PC-9 (cell line): ENCODE measurements around the gene HSD17B2. TPM values are rescaled to one million over a fixed set of nuclear protein-coding genes. Genes with fewer than 3 reads are reported as not detected.

ENCODE experiments used
- BruUV-seq: library from RNA; stranded (reverse); fragments of 400-500 nt; replicated peaks from 2 replicates; lab custom pipeline; 2021; lab: Mats Ljungman, UMichigan
- CTCF ChIA-PET: fragments of 300-600 bp; sonication (Branson Sonifier 250); formaldehyde crosslinking; loops from one replicate; lab custom pipeline; 2022; ENCODE audit warnings: antibody characterized with exemption; lab: Charles Lee
- POLR2A ChIA-PET: fragments of 300-600 bp; sonication (Branson Sonifier 250); formaldehyde crosslinking; loops from one replicate; lab custom pipeline; 2022; ENCODE audit warnings: antibody characterized with exemption; ENCODE audit not compliant: unreplicated experiment; lab: Charles Lee
- DNase-seq, 2 experiments: peaks; one replicate each; pipeline versions ENCODE4 v3.0.0 to v3.0.0-alpha.2; 2015 to 2022; ENCODE audit warnings: mixed read lengths in 1 of 2
- H2AFZ ChIP-seq: fragments of 200-600 bp; sonication (generic); 2 replicates; pipeline ENCODE4 v1.8.1; 2017; ENCODE audit warnings: antibody characterized with exemption
- H3F3A ChIP-seq: fragments of 200-600 bp; sonication (generic); 2 replicates; pipeline ENCODE4 v1.8.1; 2017; ENCODE audit warnings: antibody characterized with exemption, mild to moderate bottlenecking, low read depth; ENCODE audit not compliant: insufficient read depth
- H3K27ac ChIP-seq: fragments of 200-600 bp; sonication (generic); 2 replicates; pipeline ENCODE4 v1.6.1; 2016; ENCODE audit warnings: mixed run types
- H3K27me3 ChIP-seq: fragments of 200-600 bp; sonication (generic); 2 replicates; pipeline ENCODE4 v1.6.1; 2016; ENCODE audit warnings: low read depth, mixed run types; ENCODE audit not compliant: insufficient read depth
- H3K36me3 ChIP-seq: fragments of 200-600 bp; sonication (generic); 2 replicates; pipeline ENCODE4 v1.6.1; 2016; ENCODE audit warnings: low read depth, mixed run types
- H3K4me1 ChIP-seq: fragments of 200-600 bp; sonication (generic); replicated peaks from 2 replicates; pipeline ENCODE4 v1.6.1; 2016; ENCODE audit warnings: mixed run types; ENCODE audit not compliant: insufficient read depth
- H3K4me2 ChIP-seq: fragments of 200-600 bp; sonication (generic); 2 replicates; pipeline ENCODE4 v1.6.1; 2017; ENCODE audit warnings: mixed run types
- H3K4me3 ChIP-seq: fragments of 200-600 bp; sonication (generic); 2 replicates; pipeline ENCODE4 v1.6.1; 2016; ENCODE audit warnings: mixed run types
- H3K79me2 ChIP-seq: fragments of 200-600 bp; sonication (generic); 2 replicates; pipeline ENCODE4 v1.6.1; 2017; ENCODE audit warnings: low read depth, mixed run types
- H3K9me2 ChIP-seq: fragments of 200-600 bp; sonication (generic); 2 replicates; pipeline ENCODE4 v1.8.1; 2017; ENCODE audit warnings: mild to moderate bottlenecking; ENCODE audit not compliant: insufficient read depth
- H3K9me3 ChIP-seq: fragments of 200-600 bp; sonication (generic); 2 replicates; pipeline ENCODE4 v1.8.1; 2016; ENCODE audit warnings: low read depth; ENCODE audit not compliant: insufficient read depth
- H4K20me1 ChIP-seq: fragments of 200-600 bp; sonication (generic); 2 replicates; pipeline ENCODE4 v1.8.1; 2017; ENCODE audit not compliant: insufficient read depth
- CTCF ChIP-seq: fragments of 200-600 bp; sonication (generic); conservative IDR thresholded peaks from 2 replicates; pipeline ENCODE4 v1.6.1; 2017; ENCODE audit warnings: mixed run types, antibody characterized with exemption, mild to moderate bottlenecking, moderate library complexity
- EZH2 ChIP-seq: fragments of 200-600 bp; sonication (generic); IDR thresholded peaks from 2 replicates; pipeline ENCODE4 v1.8.0; 2017; ENCODE audit warnings: antibody characterized with exemption, low read depth
- intact Hi-C: fragments of 100-400 bp; cut with micrococcal nuclease; formaldehyde crosslinking; loops from one replicate; pipeline ENCODE4 v1.10.0; 2022; ENCODE audit not compliant: unreplicated experiment
- total RNA-seq: library from RNA; stranded (reverse); gene quantifications from 2 replicates; pipeline ENCODE4 v1.2.3, GENCODE V29; 2021

Gene HSD17B2
- total RNA-seq, 1 experiment from 2014 or later: not detected

- H3K36me3 ChIP-seq: no peaks in the 10 kb centered on the region
- intact Hi-C loops: no loop called here
- ChIA-PET POLR2A (no interaction called here), CTCF (no interaction called here)
- no peaks in the 10 kb centered on the region for H3K9me2 ChIP-seq
- H3K9me3 ChIP-seq: no peaks in the 10 kb centered on the region; the same call in 1 of the 2 replicates
- no peaks in the 10 kb centered on the region for H4K20me1 ChIP-seq
- no peak overlapping the region for H2AFZ ChIP-seq
- no peaks in the 10 kb centered on the region for H3K4me1 ChIP-seq
- no TSS peak for BruUV-seq
- H3K4me3 ChIP-seq: no peak overlapping the region
- no peaks in the 10 kb centered on the region for H3K79me2 ChIP-seq
- DNase-seq: no peak
- no peak overlapping the region for H3K27ac ChIP-seq
- TF ChIP-seq EZH2: no peak
- no peak for TF ChIP-seq CTCF
- H3K27me3 ChIP-seq: peaks cover 57% of the 10 kb centered on the region
- no peaks in the 10 kb centered on the region for H3F3A ChIP-seq
- no peak overlapping the region for H3K4me2 ChIP-seq
Observed at GRCh38 chr16:82041542-82041941, 6.5 kb downstream of the HSD17B2 start.

- Histone ChIP-seq H3K79me2 (no peaks in the 10 kb centered on the region), H3K27me3 (peaks cover 59% of the 10 kb centered on the region), H4K20me1 (no peaks in the 10 kb centered on the region), H3F3A (no peaks in the 10 kb centered on the region), H2AFZ (no peak overlapping the region), H3K27ac (no peak overlapping the region), H3K9me2 (no peaks in the 10 kb centered on the region), H3K4me2 (no peak overlapping the region), H3K4me1 (no peaks in the 10 kb centered on the region), H3K9me3 (no peaks in the 10 kb centered on the region; the same call in 1 of the 2 replicates), H3K36me3 (no peaks in the 10 kb centered on the region), H3K4me3 (no peak overlapping the region)
- no TSS peak for BruUV-seq
- no peak for TF ChIP-seq CTCF
- POLR2A ChIA-PET: no interaction called here
- CTCF ChIA-PET: no interaction called here
- intact Hi-C loops: no loop called here
- no peak for DNase-seq
Observed at GRCh38 chr16:82042144-82042543, 7.1 kb downstream of the HSD17B2 start.

- no TSS peak for BruUV-seq
- H2AFZ ChIP-seq: no peak overlapping the region
- H4K20me1 ChIP-seq: no peaks in the 10 kb centered on the region
- no peak for DNase-seq
- no peak overlapping the region for H3K27ac ChIP-seq
- no peak overlapping the region for H3K4me2 ChIP-seq
- H3K4me3 ChIP-seq: no peak overlapping the region
- no peaks in the 10 kb centered on the region for H3K79me2 ChIP-seq
- CTCF ChIA-PET: interaction anchor here (0.6 kb wide), 1 partner anchor 133 kb away, joined by 3 read pairs; no protein-coding TSS in a partner anchor
- no peaks in the 10 kb centered on the region for H3K36me3 ChIP-seq
- H3K27me3 ChIP-seq: peaks cover 65% of the 10 kb centered on the region
- intact Hi-C loops: no loop called here
- no peaks in the 10 kb centered on the region for H3K9me2 ChIP-seq
- no peaks in the 10 kb centered on the region for H3K4me1 ChIP-seq
- no peak for TF ChIP-seq EZH2
- TF ChIP-seq CTCF: no peak
- no peaks in the 10 kb centered on the region for H3K9me3 ChIP-seq
- no peaks in the 10 kb centered on the region for H3F3A ChIP-seq
- POLR2A ChIA-PET: no interaction called here
Observed at GRCh38 chr16:82042846-82043245, 7.8 kb downstream of the HSD17B2 start.
